Measurements from ENCODE around the gene MYO18A.

The MYO18A gene

GRCh38 chr17:29162082-29162908 is 17.9 kb downstream of the MYO18A start:
- Histone ChIP-seq H3K4me1 (ENCODE audit: control insufficient read depth, insufficient read depth, low read length) (peaks cover 28% of the 10 kb centered on the region), H3K4me3 (ENCODE audit: low read length) (no peak overlapping the region), H3K4me2 (ENCODE audit: low read length) (no peak overlapping the region), H3K9ac (ENCODE audit: low read depth, low read length) (no peak overlapping the region), H3K9me3 (replicated peaks; ENCODE audit: low read length) (no peaks in the 10 kb centered on the region), H3K27me3 (ENCODE audit: control insufficient read depth, insufficient read depth, low read length) (no peaks in the 10 kb centered on the region), H3K36me3 (ENCODE audit: insufficient read depth, low read length) (peaks cover 13% of the 10 kb centered on the region)

- Histone ChIP-seq H3K9ac (ENCODE audit: low read depth, low read length) (no peak overlapping the region), H3K27me3 (ENCODE audit: control insufficient read depth, insufficient read depth, low read length) (no peaks in the 10 kb centered on the region), H3K36me3 (ENCODE audit: insufficient read depth, low read length) (peaks cover 1% of the 10 kb centered on the region), H3K4me1 (ENCODE audit: control insufficient read depth, insufficient read depth, low read length) (peaks cover 48% of the 10 kb centered on the region), H3K9me3 (replicated peaks; ENCODE audit: low read length) (no peaks in the 10 kb centered on the region), H3K4me3 (ENCODE audit: low read length) (no peak overlapping the region), H3K4me2 (ENCODE audit: low read length) (no peak overlapping the region)
Observed at GRCh38 chr17:29160253-29160652, 19.9 kb downstream of the MYO18A start.

GRCh38 chr17:29159306-29159860 is 20.8 kb downstream of the MYO18A start:
- no peak overlapping the region for H3K9ac ChIP-seq (ENCODE audit: low read depth, low read length)
- no peaks in the 10 kb centered on the region for H3K36me3 ChIP-seq (ENCODE audit: insufficient read depth, low read length)
- peaks cover 57% of the 10 kb centered on the region for H3K4me1 ChIP-seq (ENCODE audit: control insufficient read depth, insufficient read depth, low read length)
- no peaks in the 10 kb centered on the region for H3K9me3 ChIP-seq (replicated peaks; ENCODE audit: low read length)
- no peaks in the 10 kb centered on the region for H3K27me3 ChIP-seq (ENCODE audit: control insufficient read depth, insufficient read depth, low read length)
- peak overlapping the region; percentile 39 for H3K4me3 ChIP-seq (ENCODE audit: low read length)
- H3K4me2 ChIP-seq (ENCODE audit: low read length) = peak overlapping the region; percentile 64

- Histone ChIP-seq H3K4me2 (ENCODE audit: low read length) (peak overlapping the region; percentile 64), H3K4me3 (ENCODE audit: low read length) (peak overlapping the region; percentile 39), H3K4me1 (ENCODE audit: control insufficient read depth, insufficient read depth, low read length) (peaks cover 60% of the 10 kb centered on the region), H3K9ac (ENCODE audit: low read depth, low read length) (peak overlapping the region; percentile 9), H3K27me3 (ENCODE audit: control insufficient read depth, insufficient read depth, low read length) (no peaks in the 10 kb centered on the region), H3K9me3 (replicated peaks; ENCODE audit: low read length) (no peaks in the 10 kb centered on the region), H3K36me3 (ENCODE audit: insufficient read depth, low read length) (no peaks in the 10 kb centered on the region)
Observed at GRCh38 chr17:29158488-29159275, 21.5 kb downstream of the MYO18A start.

- Histone ChIP-seq H3K9ac (ENCODE audit: low read depth, low read length) (peak overlapping the region; percentile 9), H3K9me3 (replicated peaks; ENCODE audit: low read length) (no peaks in the 10 kb centered on the region), H3K4me2 (ENCODE audit: low read length) (peak overlapping the region; percentile 38), H3K36me3 (ENCODE audit: insufficient read depth, low read length) (no peaks in the 10 kb centered on the region), H3K4me1 (ENCODE audit: control insufficient read depth, insufficient read depth, low read length) (peaks cover 60% of the 10 kb centered on the region), H3K27me3 (ENCODE audit: control insufficient read depth, insufficient read depth, low read length) (no peaks in the 10 kb centered on the region), H3K4me3 (ENCODE audit: low read length) (no peak overlapping the region)
Observed at GRCh38 chr17:29158096-29158487, 22.1 kb downstream of the MYO18A start.

GRCh38 chr17:29157310-29157709 is 22.9 kb downstream of the MYO18A start:
- Histone ChIP-seq H3K27me3 (ENCODE audit: control insufficient read depth, insufficient read depth, low read length) (no peaks in the 10 kb centered on the region), H3K36me3 (ENCODE audit: insufficient read depth, low read length) (no peaks in the 10 kb centered on the region), H3K4me2 (ENCODE audit: low read length) (no peak overlapping the region), H3K9me3 (replicated peaks; ENCODE audit: low read length) (no peaks in the 10 kb centered on the region), H3K4me3 (ENCODE audit: low read length) (no peak overlapping the region), H3K9ac (ENCODE audit: low read depth, low read length) (no peak overlapping the region), H3K4me1 (ENCODE audit: control insufficient read depth, insufficient read depth, low read length) (peaks cover 60% of the 10 kb centered on the region)

GRCh38 chr17:29156781-29157180 is 23.4 kb downstream of the MYO18A start:
- no peaks in the 10 kb centered on the region for H3K27me3 ChIP-seq (ENCODE audit: control insufficient read depth, insufficient read depth, low read length)
- H3K4me1 ChIP-seq (ENCODE audit: control insufficient read depth, insufficient read depth, low read length) = peaks cover 61% of the 10 kb centered on the region
- H3K9ac ChIP-seq (ENCODE audit: low read depth, low read length) = no peak overlapping the region
- H3K4me2 ChIP-seq (ENCODE audit: low read length) = no peak overlapping the region
- H3K4me3 ChIP-seq (ENCODE audit: low read length) = no peak overlapping the region
- no peaks in the 10 kb centered on the region for H3K9me3 ChIP-seq (replicated peaks; ENCODE audit: low read length)
- no peaks in the 10 kb centered on the region for H3K36me3 ChIP-seq (ENCODE audit: insufficient read depth, low read length)

GRCh38 chr17:29155966-29156338 is 24.2 kb downstream of the MYO18A start:
- Histone ChIP-seq H3K27me3 (ENCODE audit: control insufficient read depth, insufficient read depth, low read length) (no peaks in the 10 kb centered on the region), H3K4me1 (ENCODE audit: control insufficient read depth, insufficient read depth, low read length) (peaks cover 67% of the 10 kb centered on the region), H3K4me2 (ENCODE audit: low read length) (peak overlapping the region; percentile 36), H3K36me3 (ENCODE audit: insufficient read depth, low read length) (no peaks in the 10 kb centered on the region), H3K4me3 (ENCODE audit: low read length) (no peak overlapping the region), H3K9me3 (replicated peaks; ENCODE audit: low read length) (no peaks in the 10 kb centered on the region), H3K9ac (ENCODE audit: low read depth, low read length) (no peak overlapping the region)

- H3K9me3 ChIP-seq (replicated peaks; ENCODE audit: low read length) = no peaks in the 10 kb centered on the region
- peak overlapping the region; percentile 36 for H3K4me2 ChIP-seq (ENCODE audit: low read length)
- H3K9ac ChIP-seq (ENCODE audit: low read depth, low read length) = no peak overlapping the region
- H3K27me3 ChIP-seq (ENCODE audit: control insufficient read depth, insufficient read depth, low read length) = no peaks in the 10 kb centered on the region
- H3K4me1 ChIP-seq (ENCODE audit: control insufficient read depth, insufficient read depth, low read length) = peaks cover 67% of the 10 kb centered on the region
- H3K36me3 ChIP-seq (ENCODE audit: insufficient read depth, low read length) = no peaks in the 10 kb centered on the region
- peak overlapping the region; percentile 5 for H3K4me3 ChIP-seq (ENCODE audit: low read length)
Observed at GRCh38 chr17:29155227-29155965, 24.8 kb downstream of the MYO18A start.

- no peak overlapping the region for H3K9ac ChIP-seq (ENCODE audit: low read depth, low read length)
- H3K4me3 ChIP-seq (ENCODE audit: low read length) = peak overlapping the region; percentile 5
- peaks cover 64% of the 10 kb centered on the region for H3K4me1 ChIP-seq (ENCODE audit: control insufficient read depth, insufficient read depth, low read length)
Observed at GRCh38 chr17:29154516-29155226, 25.5 kb downstream of the MYO18A start.

More at GRCh38 chr17:29154516-29155226, 25.5 kb downstream of the MYO18A start:
- Histone ChIP-seq H3K9me3 (replicated peaks; ENCODE audit: low read length) (no peaks in the 10 kb centered on the region), H3K36me3 (ENCODE audit: insufficient read depth, low read length) (no peaks in the 10 kb centered on the region), H3K4me2 (ENCODE audit: low read length) (peak overlapping the region; percentile 36), H3K27me3 (ENCODE audit: control insufficient read depth, insufficient read depth, low read length) (no peaks in the 10 kb centered on the region)

Data from skeletal muscle satellite cell (primary cell).